Loucy (cell line): ENCODE results near the gene CYSLTR2.

ENCODE experiments used
- CTCF ChIP-seq: fragments of 200-600 bp; sonication (generic); conservative IDR thresholded peaks from 2 replicates; pipeline ENCODE4 v1.5.1; 2014; ENCODE audit warnings: mild to moderate bottlenecking, antibody characterized with exemption, low read length
- EZH2phosphoT487 ChIP-seq: fragments of 200-600 bp; IDR thresholded peaks from 2 replicates; pipeline ENCODE4 v1.6.1; 2018; ENCODE audit warnings: antibody characterized with exemption, mild to moderate bottlenecking, moderate library complexity, borderline replicate concordance

- no peak for TF ChIP-seq CTCF
- TF ChIP-seq EZH2phosphoT487 = no peak
These were observed 12.3 kb upstream of the CYSLTR2 start for GRCh38 chr13:48641404-48641803.
